CD4-positive, CD25-positive, alpha-beta regulatory T cell (primary cell): ENCODE measurements around the gene KDM6A. TPM values are rescaled to one million over a fixed set of nuclear protein-coding genes. Genes with fewer than 3 reads are reported as not detected.

Experiments
- ATAC-seq, 2 donors: fragments of 150-1000 bp; cut with Tn5 transposase; one replicate each; pipeline ENCODE4 v1.10.0; 2021; ENCODE audit warnings: low read depth in 2 of 2, moderate number of reproducible peaks in 2 of 2, moderate library complexity in 1 of 2
- DNase-seq, 3 donors: peaks; one replicate each; pipeline versions ENCODE4 v3.0.0 to v3.0.0-alpha.2; 2012 to 2022; ENCODE audit warnings: mixed read lengths in 1 of 3
- H3K27ac ChIP-seq: one replicate; pipeline ENCODE4 v1.7.0; 2013; ENCODE audit warnings: mild to moderate bottlenecking, low read length; ENCODE audit not compliant: insufficient read depth, poor library complexity, severe bottlenecking
- H3K27me3 ChIP-seq: one replicate; pipeline ENCODE4 v1.7.0; 2013; ENCODE audit warnings: low read length; ENCODE audit not compliant: control insufficient read depth, insufficient read depth
- H3K36me3 ChIP-seq: one replicate; pipeline ENCODE4 v1.7.0; 2013; ENCODE audit warnings: mild to moderate bottlenecking, low read length, moderate library complexity; ENCODE audit not compliant: control insufficient read depth, insufficient read depth
- H3K4me1 ChIP-seq: 2 replicates; pipeline ENCODE4 v1.7.0; 2013; ENCODE audit warnings: mild to moderate bottlenecking, low read length; ENCODE audit not compliant: insufficient read depth, control insufficient read depth, poor library complexity, severe bottlenecking
- H3K4me3 ChIP-seq: one replicate; pipeline ENCODE4 v1.7.0; 2013; ENCODE audit warnings: low read depth, mild to moderate bottlenecking, low read length, moderate library complexity
- H3K9me3 ChIP-seq, 2 experiments: 1 replicate in 1 of 2; 2 replicates in 1 of 2; pipeline ENCODE4 v1.7.0; 2013; ENCODE audit warnings: low read length in 2 of 2, mild to moderate bottlenecking in 1 of 2, moderate library complexity in 1 of 2; ENCODE audit not compliant: control insufficient read depth in 2 of 2
- H3K27ac Mint-ChIP-seq, 3 donors: one replicate each; pipeline ENCODE4 v1.8.0; 2020 to 2022; ENCODE audit warnings: mild to moderate bottlenecking in 3 of 3, mixed read lengths in 3 of 3, moderate library complexity in 2 of 3
- H3K27me3 Mint-ChIP-seq: one replicate; pipeline ENCODE4 v1.8.0; 2022; ENCODE audit warnings: mild to moderate bottlenecking, mixed read lengths
- H3K36me3 Mint-ChIP-seq: one replicate; pipeline ENCODE4 v1.8.0; 2020; ENCODE audit warnings: mixed read lengths
- H3K4me1 Mint-ChIP-seq, 4 donors: one replicate each; pipeline ENCODE4 v1.8.0; 2020 to 2022; ENCODE audit warnings: mixed read lengths in 4 of 4, mild to moderate bottlenecking in 1 of 4
- H3K4me3 Mint-ChIP-seq, 4 donors: one replicate each; pipeline ENCODE4 v1.8.0; 2020 to 2022; ENCODE audit warnings: mild to moderate bottlenecking in 4 of 4, mixed read lengths in 4 of 4, moderate library complexity in 3 of 4
- H3K9me3 Mint-ChIP-seq, 7 donors: one replicate each; pipeline ENCODE4 v1.8.0; 2020 to 2022; ENCODE audit warnings: mixed read lengths in 7 of 7, mild to moderate bottlenecking in 3 of 7, moderate library complexity in 2 of 7
- polyA plus RNA-seq, 4 donors: library from polyadenylated mRNA; unstranded; fragments of 300-500 nt; fragmentation: Illumina TruSeq; gene quantifications; one replicate each; pipeline ENCODE4 v1.2.3, GENCODE V29; 2021
- total RNA-seq: library from RNA; stranded (reverse); gene quantifications from one replicate; pipeline ENCODE4 v1.2.3, GENCODE V29; 2022

KDM6A gene
- total and polyA plus RNA-seq, 5 donors from 2014 or later = 9.2 to 116 (median 20.5) TPM

GRCh38 chrX:44952329-44953027 lies 79.5 kb downstream of the KDM6A start:
- peaks cover 0 to 1% (median 0%) of the 10 kb centered on the region in 7 donors for H3K9me3 Mint-ChIP-seq
- no peak overlapping the region for H3K27ac ChIP-seq
- no peak overlapping the region for H3K4me3 ChIP-seq
- peaks cover 35 to 84% (median 49%) of the 10 kb centered on the region in 4 donors for H3K4me1 Mint-ChIP-seq
- H3K27me3 Mint-ChIP-seq = no peaks in the 10 kb centered on the region
- peak overlapping the region in 1 of 4 donors; percentile 28 for H3K4me3 Mint-ChIP-seq
- ATAC-seq = no peak
- no peak for DNase-seq
- H3K4me1 ChIP-seq = peaks cover 28% of the 10 kb centered on the region
- no peaks in the 10 kb centered on the region for H3K27me3 ChIP-seq
- H3K9me3 ChIP-seq = no peaks in the 10 kb centered on the region
- H3K36me3 Mint-ChIP-seq = no peaks in the 10 kb centered on the region
- no peaks in the 10 kb centered on the region for H3K36me3 ChIP-seq
- peak overlapping the region in 2 of 3 donors; percentile 43 to 48 for H3K27ac Mint-ChIP-seq

GRCh38 chrX:44953734-44954502 lies 80.9 kb downstream of the KDM6A start:
- no peaks in the 10 kb centered on the region for H3K27me3 ChIP-seq
- Mint-ChIP-seq H3K4me1 (peaks cover 28 to 82% (median 42%) of the 10 kb centered on the region in 4 donors), H3K36me3 (no peaks in the 10 kb centered on the region), H3K27me3 (no peaks in the 10 kb centered on the region), H3K9me3 (peaks cover 0 to 1% (median 0%) of the 10 kb centered on the region in 7 donors), H3K4me3 (peak overlapping the region in 3 of 4 donors; percentile 20 to 55 (median 37)), H3K27ac (peak overlapping the region in 2 of 3 donors; percentile 15 to 67)
- peaks cover 22% of the 10 kb centered on the region for H3K4me1 ChIP-seq
- H3K9me3 ChIP-seq = no peaks in the 10 kb centered on the region
- no peak overlapping the region for H3K27ac ChIP-seq
- ATAC-seq (no peak), DNase-seq (no peak)
- H3K4me3 ChIP-seq = peak overlapping the region; percentile 10
- no peaks in the 10 kb centered on the region for H3K36me3 ChIP-seq

- H3K27ac Mint-ChIP-seq = peak overlapping the region; percentile 15 to 81 (median 67)
- H3K9me3 ChIP-seq = no peaks in the 10 kb centered on the region
- H3K27me3 ChIP-seq = no peaks in the 10 kb centered on the region
- no peak for DNase-seq
- no peaks in the 10 kb centered on the region for H3K27me3 Mint-ChIP-seq
- H3K4me3 ChIP-seq = peak overlapping the region; percentile 10
- H3K27ac ChIP-seq = no peak overlapping the region
- ATAC-seq = no peak
- no peaks in the 10 kb centered on the region for H3K36me3 Mint-ChIP-seq
- no peaks in the 10 kb centered on the region for H3K36me3 ChIP-seq
- peak overlapping the region in 3 of 4 donors; percentile 2 to 37 (median 28) for H3K4me3 Mint-ChIP-seq
- peaks cover 28 to 81% (median 46%) of the 10 kb centered on the region in 4 donors for H3K4me1 Mint-ChIP-seq
- H3K4me1 ChIP-seq = peaks cover 22% of the 10 kb centered on the region
- peaks cover 0 to 1% (median 0%) of the 10 kb centered on the region in 7 donors for H3K9me3 Mint-ChIP-seq
These were observed 81.6 kb downstream of the KDM6A start for GRCh38 chrX:44954562-44954961.

GRCh38 chrX:44957848-44958247 lies 84.9 kb downstream of the KDM6A start:
- no peak for DNase-seq
- Histone ChIP-seq H3K27ac (no peak overlapping the region), H3K4me3 (no peak overlapping the region), H3K27me3 (no peaks in the 10 kb centered on the region), H3K9me3 (no peaks in the 10 kb centered on the region), H3K36me3 (no peaks in the 10 kb centered on the region), H3K4me1 (peaks cover 39% of the 10 kb centered on the region)
- no peak for ATAC-seq
- no peaks in the 10 kb centered on the region for H3K27me3 Mint-ChIP-seq
- peaks cover 3% of the 10 kb centered on the region for H3K36me3 Mint-ChIP-seq
- peaks cover 32 to 84% (median 54%) of the 10 kb centered on the region in 4 donors for H3K4me1 Mint-ChIP-seq
- no peak overlapping the region for H3K4me3 Mint-ChIP-seq
- H3K27ac Mint-ChIP-seq = no peak overlapping the region
- H3K9me3 Mint-ChIP-seq = no peaks in the 10 kb centered on the region

GRCh38 chrX:44958480-44958879 lies 85.5 kb downstream of the KDM6A start:
- H3K27me3 ChIP-seq = no peaks in the 10 kb centered on the region
- ATAC-seq = no peak
- H3K9me3 ChIP-seq = no peaks in the 10 kb centered on the region
- DNase-seq = no peak
- H3K27me3 Mint-ChIP-seq = no peaks in the 10 kb centered on the region
- H3K4me1 Mint-ChIP-seq = peaks cover 34 to 84% (median 52%) of the 10 kb centered on the region in 4 donors
- no peak overlapping the region for H3K4me3 Mint-ChIP-seq
- no peak overlapping the region for H3K4me3 ChIP-seq
- H3K9me3 Mint-ChIP-seq = no peaks in the 10 kb centered on the region
- no peak overlapping the region for H3K27ac ChIP-seq
- H3K4me1 ChIP-seq = peaks cover 40% of the 10 kb centered on the region
- peaks cover 9% of the 10 kb centered on the region for H3K36me3 Mint-ChIP-seq
- H3K36me3 ChIP-seq = no peaks in the 10 kb centered on the region
- H3K27ac Mint-ChIP-seq = no peak overlapping the region

- H3K36me3 Mint-ChIP-seq = peaks cover 20% of the 10 kb centered on the region
- peak overlapping the region; percentile 59 to 80 (median 68) for H3K4me3 Mint-ChIP-seq
- no peaks in the 10 kb centered on the region for H3K27me3 Mint-ChIP-seq
- Histone ChIP-seq H3K9me3 (no peaks in the 10 kb centered on the region), H3K4me1 (peaks cover 46% of the 10 kb centered on the region), H3K27me3 (no peaks in the 10 kb centered on the region), H3K27ac (peak overlapping the region; percentile 47), H3K4me3 (peak overlapping the region; percentile 57), H3K36me3 (no peaks in the 10 kb centered on the region)
- peak in 2 of 3 donors; percentile 44 to 60 for DNase-seq
- ATAC-seq = no peak
- H3K4me1 Mint-ChIP-seq = peaks cover 31 to 84% (median 44%) of the 10 kb centered on the region in 4 donors
- no peaks in the 10 kb centered on the region for H3K9me3 Mint-ChIP-seq
- H3K27ac Mint-ChIP-seq = peak overlapping the region; percentile 11 to 89 (median 34)
These were observed 89.0 kb downstream of the KDM6A start for GRCh38 chrX:44961817-44962607.

- Mint-ChIP-seq H3K36me3 (peaks cover 28% of the 10 kb centered on the region), H3K27ac (peak overlapping the region; percentile 26 to 89 (median 82))
- no peak for ATAC-seq
These were observed 90.0 kb downstream of the KDM6A start for GRCh38 chrX:44962944-44963343.

More at GRCh38 chrX:44962944-44963343, 90.0 kb downstream of the KDM6A start:
- peaks cover 35 to 87% (median 50%) of the 10 kb centered on the region in 4 donors for H3K4me1 Mint-ChIP-seq
- Histone ChIP-seq H3K36me3 (no peaks in the 10 kb centered on the region), H3K4me1 (peaks cover 55% of the 10 kb centered on the region), H3K27ac (no peak overlapping the region), H3K4me3 (peak overlapping the region; percentile 57), H3K27me3 (no peaks in the 10 kb centered on the region), H3K9me3 (no peaks in the 10 kb centered on the region)
- DNase-seq = no peak
- H3K27me3 Mint-ChIP-seq = no peaks in the 10 kb centered on the region
- H3K4me3 Mint-ChIP-seq = peak overlapping the region; percentile 32 to 86 (median 58)
- no peaks in the 10 kb centered on the region for H3K9me3 Mint-ChIP-seq
